MM.1S (cell line): ENCODE data around the gene ATP9A.
"Not testable (repeated sequence)": the region's sequence is repeated elsewhere in the genome, so short reads cannot be mapped to it uniquely, and the experiment has no call there.

Source experiments
- DNase-seq: peaks from one replicate; pipeline ENCODE4 v3.0.0-alpha.2; 2015
- H2AFZ ChIP-seq: fragments of 300-600 bp; sonication (generic); 2 replicates; pipeline ENCODE4 v1.6.0; 2016; ENCODE audit warnings: antibody characterized with exemption, low read length
- H3F3A ChIP-seq: fragments of 300-600 bp; sonication (generic); 2 replicates; pipeline ENCODE4 v1.6.1; 2016; ENCODE audit warnings: mild to moderate bottlenecking, antibody characterized with exemption, low read length, moderate library complexity, mixed read lengths; ENCODE audit not compliant: insufficient read depth
- H3K27ac ChIP-seq: fragments of 300-600 bp; sonication (generic); 2 replicates; pipeline ENCODE4 v1.5.1; 2016; ENCODE audit warnings: mild to moderate bottlenecking, low read length
- H3K27me3 ChIP-seq: fragments of 300-600 bp; sonication (generic); replicated peaks from 2 replicates; pipeline ENCODE4 v1.6.0; 2016; ENCODE audit warnings: low read length; ENCODE audit not compliant: insufficient read depth
- H3K36me3 ChIP-seq: fragments of 300-600 bp; sonication (generic); replicated peaks from 2 replicates; pipeline ENCODE4 v1.6.1; 2016; ENCODE audit warnings: mild to moderate bottlenecking, low read length, mixed read lengths; ENCODE audit not compliant: insufficient read depth
- H3K4me1 ChIP-seq: fragments of 300-600 bp; sonication (generic); 2 replicates; pipeline ENCODE4 v1.6.1; 2016; ENCODE audit warnings: low read length, mixed read lengths
- H3K4me2 ChIP-seq: fragments of 300-600 bp; sonication (generic); 2 replicates; pipeline ENCODE4 v1.6.0; 2016; ENCODE audit warnings: low read depth, low read length
- H3K4me3 ChIP-seq: fragments of 300-600 bp; sonication (generic); 2 replicates; pipeline ENCODE4 v1.5.1; 2016; ENCODE audit warnings: low read length, mixed read lengths
- H3K79me2 ChIP-seq: fragments of 300-600 bp; sonication (generic); 2 replicates; pipeline ENCODE4 v1.6.1; 2016; ENCODE audit warnings: mixed run types, low read length, mixed read lengths
- H3K9ac ChIP-seq: fragments of 300-600 bp; sonication (generic); 2 replicates; pipeline ENCODE4 v1.6.1; 2016; ENCODE audit warnings: low read length, mixed read lengths
- H3K9me2 ChIP-seq: fragments of 300-600 bp; sonication (generic); replicated peaks from 2 replicates; pipeline ENCODE4 v1.6.1; 2016; ENCODE audit warnings: mild to moderate bottlenecking, low read length, mixed read lengths; ENCODE audit not compliant: insufficient read depth
- H3K9me3 ChIP-seq: fragments of 300-600 bp; sonication (generic); replicated peaks from 2 replicates; pipeline ENCODE4 v1.6.1; 2016; ENCODE audit warnings: mild to moderate bottlenecking, low read length, mixed read lengths; ENCODE audit not compliant: insufficient read depth
- H4K20me1 ChIP-seq: fragments of 300-600 bp; sonication (generic); 2 replicates; pipeline ENCODE4 v1.6.1; 2016; ENCODE audit warnings: mild to moderate bottlenecking, low read length, moderate library complexity, mixed read lengths; ENCODE audit not compliant: insufficient read depth
- CTCF ChIP-seq: fragments of 300-600 bp; sonication (generic); IDR thresholded peaks from 2 replicates; pipeline ENCODE4 v1.5.1; 2016; ENCODE audit warnings: antibody characterized with exemption, low read length, mixed read lengths
- EZH2 ChIP-seq: fragments of 300-600 bp; sonication (generic); optimal IDR thresholded peaks from 2 replicates; pipeline ENCODE3; 2017; ENCODE audit warnings: low read depth, mild to moderate bottlenecking, antibody characterized with exemption, low read length, mixed read lengths
- EZH2phosphoT487 ChIP-seq: fragments of 300-600 bp; sonication (generic); IDR thresholded peaks from 2 replicates; pipeline ENCODE4 v1.6.1; 2018; ENCODE audit warnings: antibody characterized with exemption, low read length

Gene ATP9A

GRCh38 chr20:51650685-51651134 is 117.5 kb downstream of the ATP9A start:
- no peak for DNase-seq
- Histone ChIP-seq H4K20me1 (no peaks in the 10 kb centered on the region), H3K79me2 (no peaks in the 10 kb centered on the region), H3K27me3 (no peaks in the 10 kb centered on the region), H3K9me2 (no peaks in the 10 kb centered on the region), H3K27ac (no peak overlapping the region), H3K4me3 (no peak overlapping the region), H3F3A (no peaks in the 10 kb centered on the region), H3K4me1 (no peaks in the 10 kb centered on the region), H2AFZ (no peak overlapping the region), H3K9me3 (no peaks in the 10 kb centered on the region), H3K36me3 (no peaks in the 10 kb centered on the region), H3K4me2 (no peak overlapping the region), H3K9ac (no peak overlapping the region)
- no peak for TF ChIP-seq EZH2
- no peak for TF ChIP-seq CTCF
- no peak for TF ChIP-seq EZH2phosphoT487

GRCh38 chr20:51648571-51648947 is 119.6 kb downstream of the ATP9A start:
- no peaks in the 10 kb centered on the region for H3F3A ChIP-seq
- TF ChIP-seq EZH2phosphoT487 (no peak), EZH2 (no peak), CTCF (no peak)
- no peak overlapping the region for H3K27ac ChIP-seq
- no peak overlapping the region for H3K4me2 ChIP-seq
- H2AFZ ChIP-seq: no peak overlapping the region
- H3K9me3 ChIP-seq: no peaks in the 10 kb centered on the region
- H3K4me3 ChIP-seq: no peak overlapping the region
- no peaks in the 10 kb centered on the region for H4K20me1 ChIP-seq
- no peak overlapping the region for H3K9ac ChIP-seq
- no peaks in the 10 kb centered on the region for H3K27me3 ChIP-seq
- H3K79me2 ChIP-seq: no peaks in the 10 kb centered on the region
- no peaks in the 10 kb centered on the region for H3K9me2 ChIP-seq
- H3K36me3 ChIP-seq: no peaks in the 10 kb centered on the region
- no peak for DNase-seq
- no peaks in the 10 kb centered on the region for H3K4me1 ChIP-seq

- TF ChIP-seq EZH2phosphoT487: no peak
- no peak for TF ChIP-seq CTCF
- no peak for TF ChIP-seq EZH2
- Histone ChIP-seq H3F3A (no peaks in the 10 kb centered on the region), H3K36me3 (no peaks in the 10 kb centered on the region), H3K9me3 (no peaks in the 10 kb centered on the region), H3K4me2 (no peak overlapping the region), H3K9me2 (no peaks in the 10 kb centered on the region), H2AFZ (no peak overlapping the region), H3K4me1 (no peaks in the 10 kb centered on the region), H3K27me3 (no peaks in the 10 kb centered on the region), H4K20me1 (no peaks in the 10 kb centered on the region), H3K27ac (no peak overlapping the region), H3K79me2 (no peaks in the 10 kb centered on the region), H3K4me3 (no peak overlapping the region), H3K9ac (no peak overlapping the region)
- DNase-seq: no peak
Measured at GRCh38 chr20:51647674-51648570, 120.3 kb downstream of the ATP9A start.

- H3K79me2 ChIP-seq, H3K9me3 ChIP-seq, H3K4me1 ChIP-seq, H3K27ac ChIP-seq, H3K4me2 ChIP-seq, H3F3A ChIP-seq, H3K36me3 ChIP-seq, H3K9me2 ChIP-seq, H3K4me3 ChIP-seq, H2AFZ ChIP-seq, DNase-seq, H3K9ac ChIP-seq, H4K20me1 ChIP-seq, H3K27me3 ChIP-seq: not testable (repeated sequence)
Measured at GRCh38 chr20:51643810-51644209, 124.4 kb downstream of the ATP9A start.
